NCI-H2107 treated with DMSO at 0.1 percent for 48 hours (cell line): ENCODE data around the gene FGFBP1.

Source experiments
- DNase-seq: peaks from one replicate; lab custom pipeline; 2025; ENCODE audit not compliant: unreplicated experiment; lab: John Stamatoyannopoulos, UW

The FGFBP1 gene

DNA sequence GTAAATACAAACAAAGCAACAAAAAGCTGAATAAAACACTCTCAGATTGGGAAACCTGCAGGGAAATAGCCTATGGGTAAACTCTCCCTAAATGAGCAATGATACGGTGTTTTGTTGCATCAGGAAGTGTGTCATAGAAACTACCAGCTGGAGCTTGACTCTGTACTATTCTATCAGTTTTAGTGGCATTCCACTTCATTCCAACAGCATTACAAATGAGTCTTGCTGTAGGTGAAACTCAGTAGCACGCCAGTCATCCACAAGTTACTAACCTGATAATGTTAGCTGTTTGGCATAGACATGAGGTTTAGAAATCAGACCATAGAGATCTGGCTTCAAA, 24.9 kb downstream of the FGFBP1 start:
- no peak for DNase-seq

DNA sequence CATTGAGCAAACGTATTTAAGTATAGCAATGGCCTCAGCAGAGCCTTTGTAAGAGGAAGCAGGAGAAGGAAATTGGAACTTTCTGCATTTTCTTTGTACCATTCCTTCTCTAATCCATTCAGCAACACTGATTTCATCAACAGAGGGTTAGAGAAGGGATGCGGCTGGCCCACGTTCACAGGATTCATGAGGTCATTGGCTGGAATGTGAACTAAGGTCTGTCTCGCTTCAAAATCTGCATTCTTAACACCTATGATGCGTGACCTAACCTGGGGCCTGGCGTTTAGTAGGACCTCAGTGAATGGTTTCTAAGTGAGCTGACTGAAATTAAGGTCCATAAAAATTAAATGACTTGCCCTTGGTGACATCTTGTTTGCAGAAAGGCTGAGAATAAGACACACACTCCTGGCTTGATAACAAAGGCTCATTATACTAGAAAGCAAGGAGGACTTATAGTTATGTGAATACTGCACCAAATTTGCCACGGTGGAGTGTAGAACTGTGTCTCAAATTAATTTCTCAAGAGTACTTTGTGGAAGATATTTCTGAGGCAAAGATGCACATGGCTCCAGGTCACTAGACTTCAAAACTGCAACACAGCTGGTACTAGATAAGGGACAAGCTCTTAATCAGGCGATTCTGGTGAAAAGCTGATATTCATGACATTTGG, 25.4 kb downstream of the FGFBP1 start:
- DNase-seq = no peak

DNA sequence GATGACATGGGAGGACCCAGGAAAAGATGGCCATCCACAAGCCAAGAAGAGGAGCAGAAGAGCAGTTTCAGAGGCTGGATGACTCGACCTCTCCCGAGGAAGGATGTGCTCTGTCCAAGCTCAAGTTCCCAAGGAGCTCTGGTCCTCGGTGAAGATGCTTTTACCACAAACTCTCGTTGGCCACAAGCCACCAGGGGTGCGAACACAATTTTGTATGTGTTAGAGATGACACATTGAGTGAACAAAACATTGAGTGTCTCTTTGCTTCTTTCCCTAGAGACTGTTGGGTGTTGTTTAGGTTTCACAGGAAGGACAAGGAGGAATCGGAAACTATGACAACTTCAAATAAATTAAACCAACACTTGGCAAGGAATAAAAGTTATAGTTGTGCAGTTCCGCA, 26.3 kb downstream of the FGFBP1 start:
- no peak for DNase-seq

GRCh38 chr4:15910155-15910940, 28.2 kb downstream of the FGFBP1 start:
- DNase-seq = no peak

GRCh38 chr4:15907430-15907829, 31.1 kb downstream of the FGFBP1 start:
- DNase-seq = no peak

DNA sequence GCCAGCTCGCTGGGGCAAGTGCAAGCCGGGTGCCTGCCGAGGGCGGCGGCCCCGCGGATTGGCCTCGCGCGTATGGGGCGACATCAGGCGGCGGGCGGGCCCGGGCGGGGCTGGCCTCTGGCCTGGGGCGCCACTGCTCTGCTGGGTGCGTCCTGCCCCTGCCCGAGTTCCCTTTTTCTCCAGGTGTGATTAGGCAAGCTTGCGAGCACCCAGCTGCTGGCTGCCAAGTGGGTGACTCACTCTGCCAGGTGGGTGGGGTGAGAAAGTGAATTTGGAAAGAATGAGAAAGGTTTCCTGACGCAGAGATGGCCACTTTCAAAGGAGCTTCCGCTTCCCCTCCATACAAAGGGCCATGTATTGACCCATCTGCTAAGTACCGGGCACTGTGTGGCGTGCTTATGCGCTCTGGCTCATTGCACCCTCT, 32.5 kb downstream of the FGFBP1 start:
- peak; percentile 0 for DNase-seq

DNA sequence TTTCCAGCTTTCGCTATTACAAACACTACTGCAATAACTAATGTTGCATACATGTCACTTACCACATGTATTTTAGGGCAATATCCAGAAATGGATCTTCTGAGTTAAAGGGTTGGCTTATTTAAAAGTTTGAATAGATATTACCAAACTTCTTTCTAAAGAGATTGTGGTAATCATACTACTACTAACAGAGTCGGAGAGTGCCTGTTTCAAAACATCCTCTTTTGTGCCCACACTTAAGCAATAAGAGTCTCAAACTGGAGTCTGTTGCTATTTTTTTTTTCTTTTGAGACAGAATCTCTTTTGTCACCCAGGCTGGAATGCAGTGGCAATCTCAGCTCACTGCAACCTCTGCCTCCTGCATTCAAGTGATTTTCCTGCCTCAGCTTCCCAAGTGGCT, 35.8 kb downstream of the FGFBP1 start:
- no peak for DNase-seq

DNA sequence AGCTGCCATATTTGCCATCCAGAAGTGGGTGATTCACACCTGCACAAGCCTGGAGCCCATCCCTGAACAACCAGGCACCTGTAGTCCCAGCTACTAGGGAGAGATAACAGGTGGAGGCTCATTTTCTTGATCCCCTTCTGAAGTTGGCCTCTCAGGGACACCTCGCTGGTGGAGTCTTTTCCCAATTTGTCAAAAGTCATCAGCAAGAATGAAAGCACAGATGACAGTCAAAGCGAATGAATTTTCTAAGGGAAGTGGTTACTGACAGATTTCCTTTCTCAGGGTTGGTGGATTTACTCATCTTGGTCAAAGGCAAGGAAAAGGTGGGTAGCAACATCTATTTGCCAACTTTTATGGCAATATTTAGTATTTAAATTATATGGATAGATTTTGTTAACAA, 36.5 kb downstream of the FGFBP1 start:
- no peak for DNase-seq

GRCh38 chr4:15901007-15901406, 37.5 kb downstream of the FGFBP1 start:
- no peak for DNase-seq

- DNase-seq = no peak
Observed at GRCh38 chr4:15899511-15899910, 39.0 kb downstream of the FGFBP1 start.

- no peak for DNase-seq
Observed at GRCh38 chr4:15898902-15899301, 39.6 kb downstream of the FGFBP1 start.

DNA sequence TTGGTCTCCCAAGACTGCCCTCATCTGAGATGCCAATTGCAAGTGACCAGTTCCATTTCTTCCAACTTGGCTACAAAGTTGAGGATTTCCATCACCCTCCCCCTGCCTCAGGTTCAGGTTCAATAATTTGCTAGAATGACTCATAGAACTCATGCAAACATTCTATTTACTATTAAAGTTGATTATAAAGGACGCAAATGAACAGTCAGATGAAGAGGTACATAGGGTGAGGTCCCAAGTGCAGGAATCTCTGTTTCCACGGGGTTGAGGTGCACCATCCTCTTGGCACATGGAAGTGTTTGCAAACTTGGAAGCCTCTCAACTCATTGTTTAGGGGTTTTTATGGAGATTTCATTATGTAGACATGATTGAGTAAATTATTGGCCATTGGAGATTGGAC, 41.0 kb downstream of the FGFBP1 start:
- DNase-seq = no peak

- DNase-seq = no peak
Observed at GRCh38 chr4:15894921-15895916, 43.3 kb downstream of the FGFBP1 start.

DNA sequence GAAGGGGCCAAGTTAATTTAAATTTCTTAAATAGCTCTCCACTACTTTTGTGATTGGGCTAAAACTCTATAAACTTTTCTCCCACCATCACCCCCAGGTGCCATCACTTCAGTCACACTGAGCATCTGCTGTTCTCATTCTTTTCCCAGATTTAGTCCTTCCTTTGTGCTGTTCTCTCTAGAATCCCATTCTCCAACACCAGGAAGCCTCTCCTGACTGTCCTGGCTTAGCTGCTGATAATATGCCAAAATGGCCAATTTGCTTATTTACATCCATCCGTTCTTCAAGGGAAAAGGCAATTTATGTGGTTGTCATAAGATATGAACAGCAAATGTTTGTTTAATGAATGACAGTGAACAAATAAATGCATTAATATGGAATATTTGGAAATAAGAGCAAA, 44.1 kb downstream of the FGFBP1 start:
- no peak for DNase-seq

GRCh38 chr4:15893962-15894361, 44.6 kb downstream of the FGFBP1 start:
- no peak for DNase-seq

DNA sequence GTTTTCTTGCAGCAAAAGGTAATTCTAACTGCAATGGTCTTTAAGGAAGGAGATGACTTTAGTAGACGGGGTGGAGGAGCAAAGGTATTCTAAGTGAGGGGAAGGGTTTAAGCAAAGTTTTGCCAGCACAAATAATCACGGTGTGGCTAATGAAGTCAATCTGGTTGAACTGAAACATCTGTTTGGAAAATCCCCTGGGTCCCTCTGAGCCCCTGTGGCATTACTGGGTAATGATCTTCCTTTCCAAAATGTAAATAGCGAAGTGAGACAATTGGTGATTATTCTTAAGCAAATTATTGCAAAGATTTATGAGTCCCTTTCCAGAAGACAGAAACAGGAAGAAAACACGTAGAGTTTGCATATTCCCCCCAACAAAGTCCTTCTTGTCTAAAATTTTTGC, 47.2 kb downstream of the FGFBP1 start:
- no peak for DNase-seq

- DNase-seq = no peak
Observed at GRCh38 chr4:15890246-15890829, 48.2 kb downstream of the FGFBP1 start.

- DNase-seq = no peak
Observed at GRCh38 chr4:15888515-15888914, 50.0 kb downstream of the FGFBP1 start.
